GM12892 (cell line): ENCODE measurements around the gene NENF.

Source experiments
- DNase-seq: peaks from one replicate; pipeline ENCODE4 v3.0.0; 2011; ENCODE audit not compliant: insufficient read length
- FAIRE-seq: peaks from 2 replicates; lab custom pipeline; 2011; peaks lifted over from hg19 to GRCh38; lab: Jason Lieb, UNC
- POLR2A ChIP-seq: IDR thresholded peaks from 2 replicates; pipeline ENCODE4 v1.6.1; 2011; ENCODE audit warnings: low read depth, low read length, control low read depth
- POLR2AphosphoS5 ChIP-seq: IDR thresholded peaks from 2 replicates; pipeline ENCODE4 v1.6.1; 2011; ENCODE audit warnings: low read depth, low read length, control low read depth
- TAF1 ChIP-seq: IDR thresholded peaks from 2 replicates; pipeline ENCODE4 v1.6.1; 2011; ENCODE audit warnings: low read depth, mild to moderate bottlenecking, control low read depth, low read length, borderline replicate concordance

Gene NENF

DNA sequence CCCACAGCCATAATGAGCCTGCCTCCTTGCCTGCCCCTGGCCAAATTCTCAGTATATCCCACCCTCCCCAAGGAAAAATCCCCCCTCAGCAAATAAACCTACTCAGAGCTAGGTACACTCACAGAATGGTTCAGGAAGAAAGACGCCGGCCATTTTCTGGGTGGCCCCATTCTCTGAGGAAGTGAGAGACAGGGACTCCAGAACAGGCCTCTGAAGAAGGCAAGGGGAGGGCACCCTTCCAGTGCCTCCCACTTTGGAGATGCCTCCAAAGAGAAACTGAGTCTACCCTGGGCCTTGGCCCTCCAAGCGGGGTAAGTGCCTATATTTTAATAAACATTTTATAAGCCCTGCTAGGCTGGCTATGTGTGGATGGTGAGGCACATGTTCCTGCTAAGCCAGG lies 20.3 kb upstream of the NENF start:
- FAIRE-seq = no peak
- TF ChIP-seq POLR2A (no peak), POLR2AphosphoS5 (no peak), TAF1 (no peak)
- no peak for DNase-seq

DNA sequence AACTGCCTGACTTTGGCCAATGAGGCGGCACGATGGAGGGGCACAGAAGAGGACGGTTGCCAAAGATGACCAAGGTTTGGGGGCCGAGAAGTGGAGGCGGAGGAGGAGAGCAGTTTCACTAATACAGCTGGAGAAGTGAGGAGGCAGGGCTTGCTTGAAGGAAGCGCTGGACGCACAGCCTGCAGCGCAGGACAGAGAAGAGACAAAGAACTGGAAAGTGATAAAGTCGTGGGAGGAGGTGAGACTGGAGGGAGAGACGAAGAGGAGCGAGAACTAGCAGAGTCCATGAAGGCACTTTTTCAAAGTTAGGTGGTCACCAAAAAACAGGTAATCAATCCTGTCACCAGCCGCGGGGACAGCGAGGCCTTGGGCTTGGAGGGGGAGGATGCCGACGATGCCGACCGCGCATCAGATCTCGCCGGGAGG lies 18.8 kb upstream of the NENF start:
- FAIRE-seq (peak; percentile 27), DNase-seq (no peak)
- no peak for TF ChIP-seq TAF1
- no peak for TF ChIP-seq POLR2A
- TF ChIP-seq POLR2AphosphoS5 = no peak

DNA sequence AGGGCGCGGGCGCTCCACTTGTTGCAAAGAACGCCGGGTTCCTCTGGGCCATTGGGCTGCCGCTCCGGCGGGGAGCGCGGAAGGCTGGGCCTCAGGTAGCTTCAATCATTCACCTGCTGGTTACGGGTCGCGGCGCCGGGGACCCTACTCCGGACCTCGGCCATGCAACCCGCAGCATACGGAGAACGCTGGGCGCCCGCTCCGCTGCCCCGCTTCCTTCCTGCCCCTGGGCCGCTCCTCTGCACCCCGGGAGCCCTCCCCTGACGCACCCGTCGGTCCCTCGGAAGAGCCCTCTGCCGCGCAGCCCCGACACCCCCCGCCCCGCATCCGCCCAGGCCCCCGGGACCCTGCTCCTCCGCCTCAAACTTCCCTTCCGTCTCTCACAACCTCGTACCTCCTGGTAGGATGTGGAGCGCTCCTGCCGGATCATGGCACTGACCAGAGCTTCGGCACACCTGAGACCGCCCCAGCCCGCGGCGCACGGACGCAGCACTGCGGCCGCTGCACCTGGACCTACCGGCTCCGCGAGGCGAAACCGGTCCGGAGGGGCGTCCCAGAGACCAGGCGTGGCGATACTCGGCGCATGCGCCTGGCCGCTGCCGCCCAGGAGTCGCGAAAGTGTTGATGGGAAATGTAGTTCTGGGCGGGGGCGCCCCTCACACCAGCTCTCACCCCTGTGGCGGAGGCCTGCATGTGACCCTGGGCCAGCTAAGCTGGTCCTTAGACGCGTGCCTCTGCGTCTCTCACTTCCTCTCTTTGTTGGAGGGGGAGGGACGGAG lies 18.2 kb upstream of the NENF start, which contains the start of gene PACC1:
Gene PACC1 (minus strand): TSS at position 559 of the 779 bp plus-strand sequence. CDS start 129 bp downstream, at position 430.
- peak; percentile 96 for FAIRE-seq
- peak; percentile 95 for DNase-seq
- TF ChIP-seq POLR2A = peak; percentile 83
- TF ChIP-seq POLR2AphosphoS5 = peak; percentile 54; the same call in 1 of the 2 replicates
- 0 out of 2 replicates have a peak, but pooled peaks have one; percentile 29 for TF ChIP-seq TAF1

DNA sequence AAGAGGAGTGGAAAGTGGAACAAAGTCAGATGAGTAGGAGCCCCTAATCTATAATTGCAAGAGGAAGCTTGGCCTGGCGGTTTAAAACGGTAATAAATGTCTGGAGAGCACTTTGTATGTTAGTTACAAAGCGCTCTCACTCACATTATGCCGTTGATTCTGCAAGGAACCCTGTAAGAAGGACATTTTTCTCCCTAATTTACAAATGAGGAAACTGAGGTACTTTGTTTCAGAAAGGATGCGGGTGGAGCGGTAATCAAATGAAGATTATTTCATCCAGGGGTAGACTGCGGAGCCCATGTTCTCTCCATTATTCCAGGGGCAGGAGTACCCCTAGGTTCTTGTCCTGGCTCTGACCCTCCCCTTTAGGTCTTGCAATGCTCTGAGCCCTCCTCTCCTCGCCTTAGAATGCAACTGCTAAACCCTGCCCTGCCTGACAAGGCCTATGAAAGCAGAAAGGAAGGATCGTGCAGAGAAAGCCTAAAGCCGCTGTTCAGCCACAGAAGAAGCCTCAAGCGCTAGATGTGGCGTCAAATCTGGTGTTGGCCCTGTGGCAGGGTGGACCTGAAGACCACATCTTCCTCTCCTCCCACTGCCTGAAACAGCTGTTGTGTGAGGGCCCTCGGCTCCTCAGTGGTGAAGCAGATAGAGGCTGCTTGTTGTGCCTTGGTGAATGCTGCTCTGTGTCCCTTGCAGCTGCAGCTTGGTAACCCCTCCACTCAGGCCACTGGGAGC lies 17.4 kb upstream of the NENF start:
- FAIRE-seq = no peak
- TF ChIP-seq TAF1 (no peak), POLR2A (no peak), POLR2AphosphoS5 (no peak)
- no peak for DNase-seq

DNA sequence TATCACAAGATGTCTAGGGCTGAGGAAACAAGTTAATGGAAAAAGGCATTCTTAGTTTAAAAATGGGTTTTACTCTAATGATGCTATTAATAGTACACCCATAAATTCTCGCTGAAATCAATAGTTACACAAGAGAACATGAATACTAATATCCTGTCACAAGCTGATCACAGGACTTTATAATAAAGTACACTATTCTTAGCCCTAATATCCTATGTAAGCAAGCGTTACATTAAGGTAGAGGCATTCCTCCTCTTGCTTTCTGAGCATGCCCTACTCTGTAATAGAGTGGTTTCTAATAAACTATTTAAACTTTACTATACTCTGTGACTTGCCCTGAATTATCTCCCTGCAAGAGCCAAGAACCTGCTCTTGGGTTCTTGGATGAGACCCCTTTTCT lies 11.6 kb upstream of the NENF start:
- DNase-seq = no peak
- TF ChIP-seq POLR2AphosphoS5 = no peak
- no peak for TF ChIP-seq POLR2A
- TF ChIP-seq TAF1 = no peak
- no peak for FAIRE-seq

DNA sequence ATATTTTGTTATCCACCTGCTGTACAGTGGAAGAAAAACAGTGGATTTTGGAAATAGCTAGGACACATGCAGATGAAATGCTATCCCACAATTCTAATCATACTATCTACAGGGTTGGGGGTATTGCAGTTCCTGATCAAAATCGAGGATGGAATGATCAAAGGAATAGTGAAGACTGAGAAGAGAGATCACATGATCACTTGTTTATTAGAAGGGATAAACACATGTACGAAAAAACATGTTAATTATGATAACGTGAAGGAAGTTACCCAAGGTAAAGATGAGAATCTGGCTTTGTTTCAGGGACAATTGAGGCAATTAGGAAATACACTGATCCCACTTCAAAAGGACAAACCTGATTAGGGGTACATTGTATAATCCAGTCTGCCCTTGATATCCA lies 8.8 kb upstream of the NENF start:
- DNase-seq = no peak
- no peak for FAIRE-seq
- no peak for TF ChIP-seq POLR2AphosphoS5
- TF ChIP-seq TAF1 = no peak
- no peak for TF ChIP-seq POLR2A

DNA sequence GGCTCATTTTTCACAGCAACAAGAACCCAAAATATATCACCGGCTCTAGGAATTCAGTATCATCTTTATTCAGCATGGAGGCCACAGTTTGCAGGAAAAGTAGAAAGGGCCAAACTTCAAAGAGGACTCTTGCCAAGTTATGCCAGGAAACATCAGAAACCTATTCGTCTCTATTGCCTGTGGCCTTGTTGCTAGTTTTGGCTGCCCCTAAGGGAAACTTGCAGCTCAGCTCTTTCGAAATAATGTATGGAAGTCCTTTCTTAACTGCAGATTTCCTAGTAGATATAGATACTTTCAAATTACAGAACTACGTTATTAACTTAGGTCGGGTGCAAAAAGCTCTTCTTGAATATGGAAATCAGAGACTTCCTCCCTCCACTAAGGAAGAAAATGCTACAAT lies 4.2 kb upstream of the NENF start:
- no peak for DNase-seq
- TF ChIP-seq TAF1 (no peak), POLR2A (no peak), POLR2AphosphoS5 (no peak)
- no peak for FAIRE-seq

DNA sequence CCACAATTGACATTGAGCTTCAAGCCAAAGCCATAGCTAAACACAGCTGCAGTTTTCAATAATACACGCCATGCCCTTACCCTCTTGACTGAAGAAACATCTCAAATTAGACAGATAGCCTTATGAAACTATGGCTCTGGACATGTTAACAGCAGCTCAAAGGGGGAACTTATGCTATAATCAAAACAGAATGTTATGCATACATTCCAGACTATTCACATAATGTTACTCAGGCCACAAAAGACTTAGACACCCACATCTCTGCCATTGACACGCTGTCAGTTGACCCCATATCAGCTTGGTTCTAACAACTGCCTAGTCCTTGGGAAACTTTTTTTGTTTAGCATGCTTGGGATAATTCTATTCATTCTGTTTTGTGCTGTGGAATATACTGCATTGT lies 2.3 kb upstream of the NENF start:
- FAIRE-seq (no peak), DNase-seq (no peak)
- TF ChIP-seq TAF1 (no peak), POLR2A (no peak)

DNA sequence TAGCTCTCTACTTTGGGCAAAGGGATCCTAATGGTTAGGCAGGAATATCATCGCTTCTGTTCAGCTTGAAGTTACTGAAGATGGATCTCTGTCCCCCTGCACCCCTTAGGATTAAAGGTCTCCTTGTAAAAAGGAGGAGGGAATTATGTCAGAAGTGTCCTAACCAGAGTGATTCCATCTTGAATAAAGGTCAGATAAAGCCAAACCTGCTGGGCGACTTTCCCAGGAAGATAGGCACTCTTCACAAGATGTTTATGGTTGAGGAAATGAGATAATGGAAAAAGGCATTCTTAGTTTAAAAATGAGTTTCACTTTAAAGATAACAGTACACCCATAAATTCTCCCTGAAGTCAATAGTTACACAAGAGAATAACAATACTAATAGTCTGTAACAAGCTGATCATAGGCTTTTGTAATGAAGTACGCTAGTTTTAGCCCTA lies 1.7 kb upstream of the NENF start:
- TF ChIP-seq POLR2A (no peak), POLR2AphosphoS5 (no peak), TAF1 (no peak)
- FAIRE-seq (no peak), DNase-seq (no peak)

DNA sequence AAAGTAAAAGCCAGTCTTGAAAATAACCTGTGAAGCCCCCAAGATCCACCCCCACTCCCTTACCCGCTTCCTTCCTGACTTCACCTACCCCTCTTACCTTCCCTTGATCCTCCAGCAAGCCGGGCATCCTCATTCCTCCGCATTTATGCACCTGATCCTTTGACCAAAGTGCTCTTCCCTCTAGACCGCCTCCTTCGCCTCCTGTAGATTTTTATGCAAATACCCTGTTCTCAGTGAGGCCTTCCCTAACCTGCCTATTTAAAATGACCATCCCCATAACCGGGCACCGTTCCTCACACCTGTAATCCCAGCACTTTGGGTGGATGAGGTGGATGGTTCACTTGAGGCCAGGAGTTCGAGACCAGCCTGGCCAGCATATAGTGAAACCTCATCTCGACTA lies 1.1 kb upstream of the NENF start:
- no peak for DNase-seq
- no peak for FAIRE-seq
- TF ChIP-seq POLR2AphosphoS5 = no peak
- no peak for TF ChIP-seq TAF1

DNA sequence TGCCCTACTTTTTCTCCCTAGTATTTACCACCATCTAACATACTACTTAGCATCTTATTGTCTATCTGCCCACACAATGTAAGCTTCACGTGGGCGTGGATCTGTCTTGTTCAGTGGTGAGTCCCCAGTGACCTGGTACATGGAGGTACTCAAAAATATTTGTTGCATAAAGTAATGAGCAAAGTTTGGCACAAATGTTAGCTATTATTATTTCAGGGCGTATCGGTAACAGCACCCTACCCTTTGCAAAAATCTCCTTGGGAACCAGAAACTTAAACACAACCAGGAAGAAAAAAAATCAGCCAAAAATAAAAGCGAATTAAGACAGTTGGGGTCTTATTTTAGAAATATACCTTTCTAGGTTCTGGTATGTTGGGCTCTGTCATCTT lies 454 bp upstream of the NENF start:
- FAIRE-seq = no peak
- DNase-seq = no peak
- TF ChIP-seq POLR2A (no peak), POLR2AphosphoS5 (no peak), TAF1 (no peak)
